ENCODE data around the gene PRPF31. TPM values are rescaled to one million over a fixed set of nuclear protein-coding genes. Genes with fewer than 3 reads are reported as not detected.
A peak's percentile ranks its signal among the peaks of the same experiment; 100 is the strongest.

Gene PRPF31
- total and polyA plus RNA-seq, 9 of the 15 experiments (the other 6 are each of a cell fraction or from before 2014, with no cell fraction given): 5.8 to 92.2 (median 69.2) TPM

DNA sequence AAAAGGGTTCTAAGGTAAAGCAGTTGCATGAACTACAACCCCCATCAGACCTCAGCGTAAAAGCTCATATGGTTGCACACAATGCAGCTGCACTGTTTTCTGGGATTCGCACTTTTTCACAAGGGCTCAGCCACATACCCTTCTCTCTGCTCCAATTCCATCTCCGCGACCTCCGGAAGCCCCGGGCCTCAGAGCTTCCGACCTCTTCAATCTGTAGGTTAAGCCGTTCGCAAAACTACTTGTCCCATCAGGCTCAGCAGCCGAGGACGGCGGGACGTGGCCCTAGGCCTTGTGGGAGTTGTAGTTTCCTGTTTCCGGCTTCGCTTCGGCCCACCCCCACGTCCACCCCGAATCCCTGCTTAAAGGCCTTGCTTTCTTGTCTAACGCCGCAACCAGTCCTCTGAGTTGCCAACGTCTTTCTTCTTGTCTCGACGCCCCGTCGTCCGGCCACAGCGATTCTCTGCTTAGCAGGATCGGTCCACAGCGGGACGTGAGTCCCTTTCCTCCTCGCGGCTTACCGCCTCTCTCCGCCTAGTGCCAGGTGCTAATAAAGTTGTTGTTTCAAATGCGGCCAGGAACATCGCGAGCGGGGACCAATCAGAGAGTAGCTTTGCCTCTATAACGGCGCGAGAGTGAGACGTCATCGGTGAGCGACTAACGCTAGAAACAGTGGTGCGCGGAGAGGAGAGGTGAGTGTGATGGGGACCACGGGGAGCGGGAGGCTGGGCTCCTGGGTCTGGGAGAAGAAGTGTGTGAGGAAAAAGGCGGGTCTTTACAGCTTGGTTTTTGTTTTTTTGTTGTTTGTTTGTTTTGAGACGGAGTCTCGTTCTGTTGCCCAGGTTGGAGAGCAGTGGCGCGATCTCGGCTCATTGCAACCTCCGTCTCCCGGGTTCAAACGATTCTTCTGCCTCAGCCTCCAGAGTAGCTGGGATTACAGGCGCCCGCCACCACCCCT, at the start of gene PRPF31, which contains the start of gene TFPT (continued):
- TF ChIP-seq PHB2 (IDR thresholded peaks at IDR 0.05; ENCODE audit: low read depth): peak; percentile 37; the same call in 1 of the 2 replicates
- TF ChIP-seq, protein P1, sequence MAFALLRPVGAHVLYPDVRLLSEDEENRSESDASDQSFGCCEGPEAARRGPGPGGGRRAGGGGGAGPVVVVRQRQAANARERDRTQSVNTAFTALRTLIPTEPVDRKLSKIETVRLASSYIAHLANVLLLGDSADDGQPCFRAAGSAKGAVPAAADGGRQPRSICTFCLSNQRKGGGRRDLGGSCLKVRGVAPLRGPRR (CRISPR knock-in tag; IDR thresholded peaks at IDR 0.05): no peak
- TF ChIP-seq CCAR2 (IDR thresholded peaks at IDR 0.05; ENCODE audit: low read depth, low read length): no peak
- TF ChIP-seq PHF8 (IDR thresholded peaks at IDR 0.05; ENCODE audit: borderline replicate concordance, low read length): peak; percentile 92
- peak; percentile 57 for TF ChIP-seq POU5F1 (IDR thresholded peaks at IDR 0.05; ENCODE audit: borderline replicate concordance, low read depth, low read length, partially characterized antibody)
- TF ChIP-seq, protein P2, sequence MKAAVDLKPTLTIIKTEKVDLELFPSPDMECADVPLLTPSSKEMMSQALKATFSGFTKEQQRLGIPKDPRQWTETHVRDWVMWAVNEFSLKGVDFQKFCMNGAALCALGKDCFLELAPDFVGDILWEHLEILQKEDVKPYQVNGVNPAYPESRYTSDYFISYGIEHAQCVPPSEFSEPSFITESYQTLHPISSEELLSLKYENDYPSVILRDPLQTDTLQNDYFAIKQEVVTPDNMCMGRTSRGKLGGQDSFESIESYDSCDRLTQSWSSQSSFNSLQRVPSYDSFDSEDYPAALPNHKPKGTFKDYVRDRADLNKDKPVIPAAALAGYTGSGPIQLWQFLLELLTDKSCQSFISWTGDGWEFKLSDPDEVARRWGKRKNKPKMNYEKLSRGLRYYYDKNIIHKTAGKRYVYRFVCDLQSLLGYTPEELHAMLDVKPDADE (conservative IDR thresholded peaks at IDR 0.05; ENCODE audit: control insufficient read depth, low read depth, low read length): peak; percentile 98
- no peak for TF ChIP-seq HMG20A (CRISPR knock-in tag; conservative IDR thresholded peaks at IDR 0.05)
- peak; percentile 79 for TF ChIP-seq TAF1 (IDR thresholded peaks at IDR 0.05; ENCODE audit: control insufficient read depth, extremely low read depth, insufficient read depth, low read length, severe bottlenecking)
- TF ChIP-seq, protein P3, sequence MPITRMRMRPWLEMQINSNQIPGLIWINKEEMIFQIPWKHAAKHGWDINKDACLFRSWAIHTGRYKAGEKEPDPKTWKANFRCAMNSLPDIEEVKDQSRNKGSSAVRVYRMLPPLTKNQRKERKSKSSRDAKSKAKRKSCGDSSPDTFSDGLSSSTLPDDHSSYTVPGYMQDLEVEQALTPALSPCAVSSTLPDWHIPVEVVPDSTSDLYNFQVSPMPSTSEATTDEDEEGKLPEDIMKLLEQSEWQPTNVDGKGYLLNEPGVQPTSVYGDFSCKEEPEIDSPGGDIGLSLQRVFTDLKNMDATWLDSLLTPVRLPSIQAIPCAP (CRISPR knock-in tag; IDR thresholded peaks at IDR 0.05; ENCODE audit: borderline replicate concordance): no peak
- TF ChIP-seq MAFK (IDR thresholded peaks at IDR 0.05; ENCODE audit: low read length): 0 out of 2 replicates have a peak, but pooled peaks have one; percentile 7
- TF ChIP-seq PHF20 (IDR thresholded peaks at IDR 0.05; ENCODE audit: partially characterized antibody): peak; percentile 99
- TF ChIP-seq, protein P4, sequence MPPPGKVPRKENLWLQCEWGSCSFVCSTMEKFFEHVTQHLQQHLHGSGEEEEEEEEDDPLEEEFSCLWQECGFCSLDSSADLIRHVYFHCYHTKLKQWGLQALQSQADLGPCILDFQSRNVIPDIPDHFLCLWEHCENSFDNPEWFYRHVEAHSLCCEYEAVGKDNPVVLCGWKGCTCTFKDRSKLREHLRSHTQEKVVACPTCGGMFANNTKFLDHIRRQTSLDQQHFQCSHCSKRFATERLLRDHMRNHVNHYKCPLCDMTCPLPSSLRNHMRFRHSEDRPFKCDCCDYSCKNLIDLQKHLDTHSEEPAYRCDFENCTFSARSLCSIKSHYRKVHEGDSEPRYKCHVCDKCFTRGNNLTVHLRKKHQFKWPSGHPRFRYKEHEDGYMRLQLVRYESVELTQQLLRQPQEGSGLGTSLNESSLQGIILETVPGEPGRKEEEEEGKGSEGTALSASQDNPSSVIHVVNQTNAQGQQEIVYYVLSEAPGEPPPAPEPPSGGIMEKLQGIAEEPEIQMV (tag; conservative IDR thresholded peaks at IDR 0.05; ENCODE audit: low read depth): peak; percentile 61; the same call in 1 of the 2 replicates
- peak; percentile 99 for TF ChIP-seq SP1 (CRISPR knock-in tag; IDR thresholded peaks at IDR 0.05)
- TF ChIP-seq, protein P5, sequence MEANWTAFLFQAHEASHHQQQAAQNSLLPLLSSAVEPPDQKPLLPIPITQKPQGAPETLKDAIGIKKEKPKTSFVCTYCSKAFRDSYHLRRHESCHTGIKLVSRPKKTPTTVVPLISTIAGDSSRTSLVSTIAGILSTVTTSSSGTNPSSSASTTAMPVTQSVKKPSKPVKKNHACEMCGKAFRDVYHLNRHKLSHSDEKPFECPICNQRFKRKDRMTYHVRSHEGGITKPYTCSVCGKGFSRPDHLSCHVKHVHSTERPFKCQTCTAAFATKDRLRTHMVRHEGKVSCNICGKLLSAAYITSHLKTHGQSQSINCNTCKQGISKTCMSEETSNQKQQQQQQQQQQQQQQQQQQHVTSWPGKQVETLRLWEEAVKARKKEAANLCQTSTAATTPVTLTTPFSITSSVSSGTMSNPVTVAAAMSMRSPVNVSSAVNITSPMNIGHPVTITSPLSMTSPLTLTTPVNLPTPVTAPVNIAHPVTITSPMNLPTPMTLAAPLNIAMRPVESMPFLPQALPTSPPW (CRISPR knock-in tag; IDR thresholded peaks at IDR 0.05): peak; percentile 63
- peak; percentile 99 for TF ChIP-seq ZFX (CRISPR knock-in tag; IDR thresholded peaks at IDR 0.05)
- no peak for TF ChIP-seq ZNF3 (CRISPR knock-in tag; IDR thresholded peaks at IDR 0.05)
- peak; percentile 49; the same call in 1 of the 2 replicates for TF ChIP-seq BHLHE40 (IDR thresholded peaks at IDR 0.05; ENCODE audit: low read length)
- TF ChIP-seq NCOA6 (IDR thresholded peaks at IDR 0.05): peak; percentile 64; the same call in 1 of the 2 replicates
- TF ChIP-seq, protein P6, sequence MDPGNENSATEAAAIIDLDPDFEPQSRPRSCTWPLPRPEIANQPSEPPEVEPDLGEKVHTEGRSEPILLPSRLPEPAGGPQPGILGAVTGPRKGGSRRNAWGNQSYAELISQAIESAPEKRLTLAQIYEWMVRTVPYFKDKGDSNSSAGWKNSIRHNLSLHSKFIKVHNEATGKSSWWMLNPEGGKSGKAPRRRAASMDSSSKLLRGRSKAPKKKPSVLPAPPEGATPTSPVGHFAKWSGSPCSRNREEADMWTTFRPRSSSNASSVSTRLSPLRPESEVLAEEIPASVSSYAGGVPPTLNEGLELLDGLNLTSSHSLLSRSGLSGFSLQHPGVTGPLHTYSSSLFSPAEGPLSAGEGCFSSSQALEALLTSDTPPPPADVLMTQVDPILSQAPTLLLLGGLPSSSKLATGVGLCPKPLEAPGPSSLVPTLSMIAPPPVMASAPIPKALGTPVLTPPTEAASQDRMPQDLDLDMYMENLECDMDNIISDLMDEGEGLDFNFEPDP (CRISPR knock-in tag; IDR thresholded peaks at IDR 0.05): no peak
